Sigmoid colon (tissue), 7 donors: ENCODE results near the gene FAM200A. TPM values are rescaled to one million over a fixed set of nuclear protein-coding genes. Genes with fewer than 3 reads are reported as not detected.
"Not testable (repeated sequence)": the region's sequence is repeated elsewhere in the genome, so short reads cannot be mapped to it uniquely, and the experiment has no call there.

Experiments
- DNase-seq: peaks from one replicate; pipeline ENCODE4 v3.0.0-alpha.2; 2019
- H3K27ac ChIP-seq, 4 donors: fragments of 200-600 bp; sonication (generic); one replicate each; pipeline ENCODE4 v1.5.1; 2016 to 2019; ENCODE audit warnings: mild to moderate bottlenecking in 1 of 4
- H3K27me3 ChIP-seq, 3 donors: fragments of 200-600 bp; sonication (generic); one replicate each; pipeline ENCODE4 v1.5.1; 2019; ENCODE audit warnings: mild to moderate bottlenecking in 1 of 3
- H3K36me3 ChIP-seq, 4 donors: fragments of 200-600 bp; sonication (generic); one replicate each; pipeline ENCODE4 v1.5.1; 2016 to 2019
- H3K4me1 ChIP-seq, 4 donors: fragments of 200-600 bp; sonication (generic); one replicate each; pipeline ENCODE4 v1.5.1; 2017 to 2019
- H3K4me3 ChIP-seq, 4 donors: fragments of 200-600 bp; sonication (generic); one replicate each; pipeline ENCODE4 v1.5.1; 2017 to 2019; ENCODE audit warnings: mild to moderate bottlenecking in 2 of 4, moderate library complexity in 1 of 4
- H3K9me3 ChIP-seq, 4 donors: fragments of 200-600 bp in 3 of 4; sonication (generic) in 3 of 4; one replicate each; pipeline versions ENCODE4 v1.5.1 to v1.6.1; 2013 to 2019
- CTCF ChIP-seq, 4 experiments: fragments of 450-650 bp in 3 of 4; fragments of 200-600 bp in 1 of 4; IDR thresholded peaks; one replicate each; pipeline ENCODE4 v1.5.1; 2016 to 2019; ENCODE audit warnings: antibody characterized with exemption in 4 of 4, mild to moderate bottlenecking in 3 of 4, moderate library complexity in 2 of 4
- EP300 ChIP-seq, 4 donors: sonication (generic); formaldehyde crosslinking; IDR thresholded peaks; one replicate each; pipeline ENCODE4 v1.6.1; 2017; ENCODE audit warnings: antibody characterized with exemption in 4 of 4
- POLR2A ChIP-seq, 2 donors: fragments of 450-650 bp; IDR thresholded peaks; one replicate each; pipeline ENCODE4 v1.6.1; 2016; ENCODE audit warnings: antibody characterized with exemption in 2 of 2, mild to moderate bottlenecking in 2 of 2, moderate library complexity in 2 of 2
- POLR2AphosphoS5 ChIP-seq, 4 donors: sonication (generic); formaldehyde crosslinking; IDR thresholded peaks; one replicate each; pipeline ENCODE4 v1.6.1; 2017; ENCODE audit warnings: antibody characterized with exemption in 4 of 4
- WGBS, 2 donors: extraction: QIAGEN DNeasy Blood & Tissue Kit; methylation state at CpG; one replicate each; pipeline ENCODE4 v1.1.7; 2013; 5-methylcytosine and 5-hydroxymethylcytosine counted together
- intact Hi-C: fragments of 100-400 bp; cut with DNase I; formaldehyde crosslinking; loops from one replicate; pipeline ENCODE4 v1.15.1; 2023
- polyA plus RNA-seq, 3 donors: library from polyadenylated mRNA; stranded (reverse); fragments of 200-250 nt; gene quantifications; one replicate each; pipeline ENCODE4 v1.2.3, GENCODE V29; 2013
- total RNA-seq, 4 donors: library from RNA; depleted of rRNA; stranded (reverse); fragments of >200 nt; gene quantifications; one replicate each; pipeline ENCODE4 v1.1.0, GENCODE V29; 2016
- donor health status: healthy with polysubstance abuse.
- donor health status: Bipolar disorder and iron deficiency.
- donor health status: healthy.

FAM200A gene
- total and polyA plus RNA-seq, 7 donors, result 1.8 to 6.4 (median 3.1) TPM

GRCh38 chr7:99579281-99579955, 27.5 kb upstream of the FAM200A start:
- Histone ChIP-seq H3K4me1 (peaks cover 0 to 15% (median 4%) of the 10 kb centered on the region in 4 donors), H3K9me3 (no peaks in the 10 kb centered on the region), H3K27ac (peak overlapping the region in 2 of 4 donors; percentile 50 to 67), H3K36me3 (no peaks in the 10 kb centered on the region), H3K27me3 (no peaks in the 10 kb centered on the region), H3K4me3 (peak overlapping the region; percentile 52 to 65 (median 58))
- intact Hi-C loops, result no loop called here
- no peak for TF ChIP-seq POLR2AphosphoS5 (IDR thresholded peaks at IDR 0.05)
- TF ChIP-seq EP300 (IDR thresholded peaks at IDR 0.05), result no peak
- TF ChIP-seq POLR2A (IDR thresholded peaks at IDR 0.05), result no peak
- TF ChIP-seq CTCF (IDR thresholded peaks at IDR 0.05), result no peak
- WGBS, 2 donors, result 55 to 62% methylated on average over 10 of the region's 10 CpGs
- DNase-seq, result no peak

- peaks cover 0 to 15% (median 4%) of the 10 kb centered on the region in 4 donors for H3K4me1 ChIP-seq
- TF ChIP-seq POLR2AphosphoS5 (IDR thresholded peaks at IDR 0.05) (no peak), CTCF (IDR thresholded peaks at IDR 0.05) (no peak), EP300 (IDR thresholded peaks at IDR 0.05) (no peak), POLR2A (IDR thresholded peaks at IDR 0.05) (no peak)
- intact Hi-C loops, result no loop called here
- 79 to 93% methylated on average over 3 of the region's 3 CpGs for WGBS, 2 donors
- no peak overlapping the region for H3K27ac ChIP-seq
- H3K27me3 ChIP-seq, result no peaks in the 10 kb centered on the region
- H3K4me3 ChIP-seq, result no peak overlapping the region
- peaks cover 0 to 28% (median 12%) of the 10 kb centered on the region in 4 donors for H3K36me3 ChIP-seq
- no peaks in the 10 kb centered on the region for H3K9me3 ChIP-seq
- DNase-seq, result no peak
Measured at GRCh38 chr7:99576251-99576650, 24.3 kb upstream of the FAM200A start.

GRCh38 chr7:99573257-99573656, 21.3 kb upstream of the FAM200A start:
- Histone ChIP-seq H3K27me3 (no peaks in the 10 kb centered on the region), H3K4me1 (no peaks in the 10 kb centered on the region), H3K4me3 (no peak overlapping the region), H3K9me3 (no peaks in the 10 kb centered on the region), H3K36me3 (peaks cover 0 to 56% (median 17%) of the 10 kb centered on the region in 4 donors), H3K27ac (no peak overlapping the region)
- intact Hi-C loops, result no loop called here
- DNase-seq, result no peak
- TF ChIP-seq CTCF (IDR thresholded peaks at IDR 0.05) (no peak), POLR2AphosphoS5 (IDR thresholded peaks at IDR 0.05) (no peak), EP300 (IDR thresholded peaks at IDR 0.05) (no peak), POLR2A (IDR thresholded peaks at IDR 0.05) (no peak)
- 93 to 97% methylated on average over 1 of the region's 1 CpG for WGBS, 2 donors

GRCh38 chr7:99571768-99572167, 19.9 kb upstream of the FAM200A start:
- Histone ChIP-seq H3K27me3 (no peaks in the 10 kb centered on the region), H3K4me1 (no peaks in the 10 kb centered on the region), H3K4me3 (no peak overlapping the region), H3K9me3 (no peaks in the 10 kb centered on the region), H3K36me3 (peaks cover 0 to 66% (median 17%) of the 10 kb centered on the region in 4 donors), H3K27ac (no peak overlapping the region)
- DNase-seq, result no peak
- TF ChIP-seq POLR2A (IDR thresholded peaks at IDR 0.05) (no peak), CTCF (IDR thresholded peaks at IDR 0.05) (no peak), EP300 (IDR thresholded peaks at IDR 0.05) (no peak), POLR2AphosphoS5 (IDR thresholded peaks at IDR 0.05) (no peak)
- 93% methylated on average over 3 of the region's 3 CpGs for WGBS, 2 donors
- intact Hi-C loops, result no loop called here

- H3K27me3 ChIP-seq, H3K4me1 ChIP-seq, H3K27ac ChIP-seq, DNase-seq, intact Hi-C loops, H3K4me3 ChIP-seq, H3K9me3 ChIP-seq: not testable (repeated sequence)
- 96 to 97% methylated on average over 7 of the region's 7 CpGs for WGBS, 2 donors
- H3K36me3 ChIP-seq, result peaks cover 5 to 93% (median 26%) of the 10 kb centered on the region in 4 donors
Measured at GRCh38 chr7:99568770-99569169, 16.9 kb upstream of the FAM200A start.
